T47D (cell line): ENCODE measurements around the gene GRIN2C.
A peak's percentile ranks its signal among the peaks of the same experiment; 100 is the strongest.
"Not testable (repeated sequence)": the region's sequence is repeated elsewhere in the genome, so short reads cannot be mapped to it uniquely, and the experiment has no call there.

Experiments
- DNase-seq, 2 experiments: peaks; one replicate each; pipeline versions ENCODE4 v3.0.0 to v3.0.0-alpha.2; 2011 to 2012; ENCODE audit warnings: low read depth in 1 of 2, low spot score in 1 of 2
- JUND ChIP-seq: IDR thresholded peaks from 2 replicates; pipeline ENCODE4 v1.6.1; 2012; ENCODE audit warnings: low read depth
- in situ Hi-C: cut with HindIII; loops from 2 replicates; pipeline ENCODE4 v1.10.0; 2016; ENCODE audit warnings: low sequenced_read_pairs, low pct_unique_long_range_greater_than_20kb

Gene GRIN2C

GRCh38 chr17:74875155-74875976, 15.7 kb upstream of the GRIN2C start:
- no peak for TF ChIP-seq JUND
- in situ Hi-C loops, result no loop called here
- no peak for DNase-seq

DNA sequence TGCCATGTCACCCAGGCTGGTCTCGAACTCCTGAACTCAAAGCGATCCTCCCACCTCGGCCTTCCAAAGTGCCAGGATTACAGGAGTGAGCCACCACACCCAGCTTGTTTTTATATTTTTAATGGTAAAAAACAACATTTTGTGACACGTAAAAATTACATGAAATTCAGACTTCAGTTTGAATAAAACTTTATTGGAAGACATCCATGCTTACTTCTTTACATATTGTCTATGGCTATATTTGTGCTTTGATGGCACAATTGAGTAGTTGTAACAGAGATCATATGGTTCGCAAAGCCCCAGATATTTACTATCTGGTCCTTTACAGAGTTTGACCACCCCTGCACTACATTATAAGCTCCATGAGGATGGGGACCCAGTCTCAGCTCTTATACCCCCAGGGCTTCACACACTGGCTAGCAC, 14.9 kb upstream of the GRIN2C start:
- TF ChIP-seq JUND, result no peak
- no peak for DNase-seq
- in situ Hi-C loops, result no loop called here

- in situ Hi-C loops, result no loop called here
- peak in 1 of 2 experiments; percentile 43 for DNase-seq
- TF ChIP-seq JUND, result no peak
Observed at GRCh38 chr17:74873874-74874614, 14.4 kb upstream of the GRIN2C start.

GRCh38 chr17:74873037-74873873, 13.6 kb upstream of the GRIN2C start:
- TF ChIP-seq JUND, result no peak
- in situ Hi-C loops, result no loop called here

DNA sequence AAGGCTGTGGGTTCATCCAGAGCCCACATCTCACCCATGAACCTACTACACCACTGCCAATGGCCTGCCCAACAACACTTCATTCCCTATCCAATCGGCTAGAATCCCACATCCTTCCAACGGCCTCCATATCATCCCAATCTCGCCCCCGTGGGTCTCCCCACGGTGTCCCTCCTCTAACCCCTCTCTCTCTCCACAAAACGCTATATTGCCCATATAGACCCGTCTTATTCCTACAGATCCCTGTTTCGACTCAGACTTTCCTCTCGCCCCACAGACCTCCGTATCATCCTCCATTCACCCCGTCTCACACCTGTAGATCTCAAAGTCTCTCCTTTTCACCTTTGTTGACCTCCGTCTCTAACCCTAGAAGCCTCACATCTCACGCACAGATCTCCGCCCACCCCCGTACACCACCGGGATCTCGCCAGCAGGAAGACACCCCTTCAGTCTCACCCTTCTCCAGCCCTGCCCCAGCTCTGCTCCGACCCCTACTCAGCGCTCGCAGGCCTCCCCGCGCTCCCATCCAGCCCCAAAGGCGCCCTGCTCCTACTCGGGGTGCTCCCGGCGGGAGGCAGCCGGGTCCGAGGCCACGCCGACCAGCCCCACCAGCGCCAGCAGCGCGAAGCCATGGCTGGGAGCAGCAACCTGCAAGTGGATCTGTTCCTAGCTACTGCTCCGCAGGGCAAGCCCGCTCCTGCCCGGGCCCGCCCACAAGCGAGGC, 12.8 kb upstream of the GRIN2C start, which contains the start of gene FDXR:
Gene FDXR (minus strand): TSS at position 682 of the 724 bp plus-strand sequence. CDS start 50 bp downstream, at position 632.
- in situ Hi-C loops, result no loop called here
- no peak for TF ChIP-seq JUND
- no peak for DNase-seq

More at GRCh38 chr17:74873037-74873873, 13.6 kb upstream of the GRIN2C start:
- DNase-seq, result peak; percentile 100

DNA sequence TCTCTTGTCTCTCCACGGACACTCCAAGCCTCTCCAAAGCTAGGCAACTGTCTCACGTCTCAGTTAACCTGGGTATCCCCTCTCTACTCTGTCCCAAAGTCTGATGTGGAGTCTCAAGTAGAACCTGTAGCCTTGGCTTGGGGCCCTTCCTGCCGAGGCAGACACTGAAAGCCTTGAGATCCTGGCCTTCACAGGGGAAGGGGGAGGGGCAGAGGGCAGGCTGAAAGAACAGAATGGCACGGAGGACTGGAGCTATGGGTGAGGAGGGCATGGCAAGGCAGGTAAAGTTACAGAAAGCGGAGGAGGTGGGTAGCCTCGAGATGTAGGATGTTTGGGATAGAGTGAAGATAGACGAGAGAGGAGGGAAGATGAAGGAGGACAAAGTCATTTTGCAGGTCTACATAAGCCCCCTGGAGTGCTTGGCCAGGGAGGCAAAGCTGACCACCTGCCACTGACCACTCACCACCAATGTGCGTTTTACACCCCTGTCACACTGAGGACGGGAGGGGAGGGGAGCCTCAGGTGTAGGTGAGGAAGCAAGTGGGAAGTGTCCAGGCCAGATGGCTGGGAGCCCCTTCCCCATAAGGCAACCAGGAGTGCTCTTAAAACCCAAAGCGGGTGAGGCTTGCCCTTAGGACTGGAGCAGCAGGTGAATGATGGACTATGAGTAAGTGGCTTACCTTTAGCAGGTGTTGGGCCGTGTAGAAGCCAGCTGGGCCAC, 11.8 kb upstream of the GRIN2C start:
- no peak for TF ChIP-seq JUND
- in situ Hi-C loops, result no loop called here
- no peak for DNase-seq

DNA sequence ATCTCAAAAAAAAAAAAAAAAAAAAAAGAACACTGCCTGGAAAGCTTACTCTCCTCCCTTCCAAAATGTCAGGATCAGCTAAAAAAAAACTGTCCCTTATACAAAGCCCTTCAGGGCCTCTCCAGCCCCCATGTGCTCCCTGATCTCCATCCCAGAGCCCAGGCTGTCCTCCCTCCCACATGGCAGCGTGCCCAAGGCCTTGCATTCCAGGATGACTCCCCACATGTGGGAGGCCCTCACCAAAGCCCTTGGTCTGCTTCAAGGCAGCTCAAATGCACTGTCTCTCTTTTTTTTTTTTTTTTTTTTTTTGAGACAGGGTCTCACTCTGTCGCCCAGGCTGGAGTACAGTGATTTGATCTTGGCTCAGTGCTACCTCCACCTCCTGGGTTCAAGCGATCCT, 10.8 kb upstream of the GRIN2C start:
- no peak for TF ChIP-seq JUND
- DNase-seq, result no peak
- in situ Hi-C loops, result no loop called here

DNA sequence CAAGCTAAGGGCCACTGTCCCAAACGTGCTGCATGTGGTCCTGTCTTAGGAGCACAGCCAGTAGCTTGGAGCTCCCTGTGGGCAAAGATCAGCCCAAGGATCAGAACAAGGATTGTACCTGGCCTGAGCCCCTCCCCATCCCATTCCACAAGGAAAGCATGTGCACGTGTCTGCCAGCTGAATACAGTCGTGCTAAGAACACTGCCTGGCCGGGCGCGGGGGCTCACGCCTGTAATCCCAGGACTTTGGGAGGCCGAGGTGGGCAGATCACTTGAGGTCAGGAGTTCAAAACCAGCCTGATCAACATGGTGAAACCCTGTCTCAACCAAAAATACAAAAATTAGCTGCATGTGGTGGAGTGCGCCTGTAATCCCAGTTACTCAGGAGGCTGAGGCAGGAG, 10.3 kb upstream of the GRIN2C start:
- in situ Hi-C loops, DNase-seq: not testable (repeated sequence)

- no peak for TF ChIP-seq JUND
- in situ Hi-C loops, result no loop called here
- DNase-seq, result no peak
Observed at GRCh38 chr17:74868908-74869255, 9.2 kb upstream of the GRIN2C start.

DNA sequence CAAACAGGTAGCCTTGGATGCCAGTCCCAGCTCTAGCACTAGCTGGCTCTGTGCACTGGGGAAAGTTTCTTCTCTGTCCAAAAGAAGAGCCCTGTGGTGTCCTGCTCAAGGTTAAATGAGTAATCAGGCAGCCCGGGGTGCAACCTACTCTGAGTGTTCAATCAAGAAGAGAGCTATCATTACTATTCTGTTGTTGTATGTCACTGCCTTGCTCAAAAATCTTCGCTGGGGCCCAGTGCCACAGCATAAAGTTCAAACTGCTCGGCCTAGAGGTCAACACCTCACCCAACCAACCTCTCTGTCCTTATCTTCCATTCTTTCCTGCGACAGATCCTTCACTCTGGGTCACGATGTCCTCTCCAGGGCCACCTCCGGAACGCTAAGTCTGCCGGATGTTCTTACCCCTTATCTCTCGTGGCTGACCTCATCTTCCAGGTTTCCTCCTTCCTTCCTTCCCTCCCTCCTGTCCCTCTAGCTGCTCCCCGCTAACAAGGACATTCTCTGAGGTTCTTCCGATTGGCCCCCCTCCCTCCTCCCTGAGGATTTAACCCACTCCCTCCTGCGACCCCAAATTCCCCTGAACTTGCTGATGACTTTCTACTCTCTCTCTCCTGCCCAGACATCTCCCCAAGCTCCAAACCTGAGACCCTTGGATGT, 8.7 kb upstream of the GRIN2C start:
- TF ChIP-seq JUND, result no peak
- no peak for DNase-seq
- in situ Hi-C loops, result no loop called here

- no peak for TF ChIP-seq JUND
- no peak for DNase-seq
- in situ Hi-C loops, result no loop called here
Observed at GRCh38 chr17:74866198-74866835, 6.6 kb upstream of the GRIN2C start.
